GM18508 (cell line): ENCODE measurements around the gene PTBP1.

Source experiments
- ATAC-seq: cut with Tn5 transposase; IDR thresholded peaks from one replicate; pipeline ENCODE4 v1.9.1; 2021; ENCODE audit warnings: moderate number of reproducible peaks; ENCODE audit not compliant: insufficient read depth, unreplicated experiment

The PTBP1 gene

GRCh38 chr19:796692-797527 is at the start of gene PTBP1:
PTBP1 (plus strand) TSS chr19:797452; CDS start chr19:797498, 46 bp downstream.
- ATAC-seq, result peak; percentile 60

- ATAC-seq, result no peak
Observed at GRCh38 chr19:748274-748598, 49.0 kb upstream of the PTBP1 start.

GRCh38 chr19:749811-750210 is 47.4 kb upstream of the PTBP1 start:
- ATAC-seq, result no peak

GRCh38 chr19:750640-751423 is 46.4 kb upstream of the PTBP1 start, which contains the start of gene MISP:
MISP (plus strand) TSS chr19:751112; CDS start chr19:756947, 5,835 bp downstream.
- no peak for ATAC-seq

GRCh38 chr19:751501-752341 is 45.5 kb upstream of the PTBP1 start:
- no peak for ATAC-seq

- ATAC-seq, result no peak
Observed at GRCh38 chr19:752652-753517, 44.4 kb upstream of the PTBP1 start.

GRCh38 chr19:754530-754929 is 42.7 kb upstream of the PTBP1 start:
- ATAC-seq, result no peak

- no peak for ATAC-seq
Observed at GRCh38 chr19:755063-755462, 42.2 kb upstream of the PTBP1 start.

GRCh38 chr19:756236-756635 is 41.0 kb upstream of the PTBP1 start:
- no peak for ATAC-seq

GRCh38 chr19:756821-757688 is 40.2 kb upstream of the PTBP1 start:
- no peak for ATAC-seq

GRCh38 chr19:757811-758668 is 39.2 kb upstream of the PTBP1 start:
- no peak for ATAC-seq

GRCh38 chr19:763181-763580 is 34.1 kb upstream of the PTBP1 start:
- no peak for ATAC-seq

GRCh38 chr19:763869-764268 is 33.4 kb upstream of the PTBP1 start:
- no peak for ATAC-seq

GRCh38 chr19:764301-764700 is 33.0 kb upstream of the PTBP1 start:
- no peak for ATAC-seq

GRCh38 chr19:765179-765738 is 32.0 kb upstream of the PTBP1 start:
- ATAC-seq, result no peak

GRCh38 chr19:768424-768823 is 28.8 kb upstream of the PTBP1 start:
- no peak for ATAC-seq

GRCh38 chr19:769616-770015 is 27.6 kb upstream of the PTBP1 start:
- ATAC-seq, result no peak
